Aorta (tissue), 5 donors: ENCODE results near the gene GPR25. TPM values are rescaled to one million over a fixed set of nuclear protein-coding genes. Genes with fewer than 3 reads are reported as not detected.

Experiments used
- ATAC-seq: fragments of 200-7000 bp; cut with Tn5 transposase; one replicate; pipeline ENCODE4 v1.9.1; 2022; ENCODE audit warnings: moderate library complexity; ENCODE audit not compliant: low FRiP score
- DNase-seq, 2 donors: peaks; one replicate each; pipeline ENCODE4 v3.0.0-alpha.2; 2020
- H3K27ac ChIP-seq, 2 donors: one replicate each; pipeline ENCODE4 v1.5.1; 2013; ENCODE audit warnings: low read length in 2 of 2, mild to moderate bottlenecking in 2 of 2, moderate library complexity in 2 of 2, control low read depth in 1 of 2, inconsistent platforms in 1 of 2, low read depth in 1 of 2
- H3K27me3 ChIP-seq, 2 donors: one replicate each; pipeline ENCODE4 v1.6.1; 2013; ENCODE audit warnings: control low read depth in 1 of 2, low read length in 1 of 2, mild to moderate bottlenecking in 1 of 2, moderate library complexity in 1 of 2; ENCODE audit not compliant: insufficient read depth in 2 of 2, control insufficient read depth in 1 of 2
- H3K36me3 ChIP-seq, 2 donors: one replicate each; pipeline ENCODE4 v1.6.1; 2013; ENCODE audit warnings: control low read depth in 1 of 2, low read length in 1 of 2, mild to moderate bottlenecking in 1 of 2; ENCODE audit not compliant: insufficient read depth in 2 of 2, control insufficient read depth in 1 of 2
- H3K4me1 ChIP-seq, 2 donors: one replicate each; pipeline ENCODE4 v1.6.1; 2013; ENCODE audit warnings: low read length in 2 of 2, control low read depth in 1 of 2, mild to moderate bottlenecking in 1 of 2, moderate library complexity in 1 of 2; ENCODE audit not compliant: insufficient read depth in 2 of 2, control insufficient read depth in 1 of 2
- H3K4me3 ChIP-seq, 2 donors: one replicate each; pipeline ENCODE4 v1.5.1; 2013; ENCODE audit warnings: low read length in 2 of 2, control low read depth in 1 of 2, mild to moderate bottlenecking in 1 of 2
- H3K9me3 ChIP-seq: one replicate; pipeline ENCODE4 v1.6.1; 2013; ENCODE audit warnings: mild to moderate bottlenecking, low read length; ENCODE audit not compliant: control insufficient read depth
- WGBS, 2 donors: extraction: QIAGEN DNeasy Blood & Tissue Kit; methylation state at CpG; one replicate each; pipeline ENCODE4 v1.1.7; 2013; 5-methylcytosine and 5-hydroxymethylcytosine counted together
- intact Hi-C, 2 donors: fragments of 100-400 bp; cut with DNase I; formaldehyde crosslinking; loops; one replicate each; pipeline versions ENCODE4 v1.14.2 to v1.15.0; 2022
- polyA plus RNA-seq, 2 donors: library from polyadenylated mRNA; stranded (reverse); fragments of 200-250 nt; gene quantifications; one replicate each; pipeline ENCODE4 v1.2.3, GENCODE V29; 2013
- total RNA-seq, 2 donors: library from RNA; stranded (reverse); fragmentation: NEBNext Ultra II Directional; extraction: Animal tissue kit (Norgen Biotek cat#: 25700); gene quantifications; one replicate each; pipeline ENCODE4 v1.2.1, GENCODE V29; 2021
- donor health status: healthy with polysubstance abuse.
- donor health status: Bipolar disorder and iron deficiency.
- donor health status: DM: no; HTN: no; CAD: no.
- donor health status: DM: no; HTN: no; CAD: no.
- donor health status: DM: yes; HTN: yes; CAD: no.

The GPR25 gene
- total and polyA plus RNA-seq, 4 donors, result not detected

DNA sequence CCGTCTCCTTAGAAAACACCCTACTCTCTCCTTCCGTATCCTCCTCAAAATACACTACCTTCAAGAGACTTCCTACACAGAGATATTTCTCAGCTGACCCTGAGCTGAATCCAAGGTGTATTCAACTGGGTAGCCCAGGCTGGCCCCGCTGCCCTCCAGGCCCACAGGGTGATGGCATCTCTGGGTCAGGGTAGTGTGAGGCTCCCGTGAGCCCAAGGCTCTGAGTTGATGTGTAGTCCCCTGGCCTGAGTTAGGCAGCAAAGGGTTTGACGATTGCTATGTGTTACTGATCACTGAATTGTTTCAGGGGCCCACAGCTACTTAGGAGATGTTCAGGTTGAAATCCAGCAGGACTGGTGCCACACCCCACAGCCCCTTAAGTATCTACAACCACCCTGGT lies 28.6 kb downstream of the GPR25 start:
- Histone ChIP-seq H3K36me3 (no peaks in the 10 kb centered on the region), H3K4me3 (no peak overlapping the region), H3K9me3 (no peaks in the 10 kb centered on the region), H3K27ac (no peak overlapping the region), H3K4me1 (no peaks in the 10 kb centered on the region), H3K27me3 (no peaks in the 10 kb centered on the region)
- WGBS, 2 donors, result 95 to 96% methylated on average over 5 of the region's 5 CpGs
- DNase-seq (no peak), ATAC-seq (no peak)
- intact Hi-C loops, result no loop called here

DNA sequence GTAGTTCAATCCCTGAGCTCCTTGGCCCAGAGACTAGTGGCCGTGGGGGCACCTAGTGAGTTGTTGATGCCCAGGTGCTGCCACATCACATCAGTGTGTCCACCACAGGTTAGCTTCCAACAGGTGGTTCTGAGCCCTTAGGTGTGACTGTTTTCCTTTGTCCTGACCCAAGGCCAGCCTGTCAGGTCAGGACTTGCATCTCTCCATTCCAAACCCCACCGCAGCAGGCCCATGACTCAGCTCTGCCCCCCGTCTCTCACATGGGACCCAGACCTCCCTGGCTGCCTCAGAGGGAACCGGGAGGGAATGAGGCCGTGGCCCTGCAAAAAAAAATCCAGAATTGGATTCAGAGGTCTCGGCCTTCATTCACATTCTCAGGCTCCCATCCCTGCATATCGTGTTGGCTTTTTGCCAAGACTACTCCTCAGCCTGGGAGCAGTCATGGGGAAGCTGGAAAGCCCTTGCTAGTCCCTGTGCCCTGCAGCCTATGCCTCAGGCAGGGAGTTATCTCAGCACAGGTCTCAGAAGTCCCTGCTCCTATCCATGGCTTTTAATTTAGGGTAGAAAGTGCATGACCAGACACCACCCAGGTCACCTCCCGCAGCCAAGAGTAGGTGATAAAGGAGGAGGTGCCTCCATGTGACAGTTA lies 29.1 kb downstream of the GPR25 start:
- H3K27me3 ChIP-seq, result no peaks in the 10 kb centered on the region
- H3K4me3 ChIP-seq, result no peak overlapping the region
- DNase-seq (peak in 1 of 2 donors; percentile 23), ATAC-seq (no peak)
- no peaks in the 10 kb centered on the region for H3K4me1 ChIP-seq
- no peaks in the 10 kb centered on the region for H3K9me3 ChIP-seq
- no peaks in the 10 kb centered on the region for H3K36me3 ChIP-seq
- WGBS, 2 donors, result 76 to 84% methylated on average over 8 of the region's 8 CpGs
- no peak overlapping the region for H3K27ac ChIP-seq
- intact Hi-C loops, result no loop called here

DNA sequence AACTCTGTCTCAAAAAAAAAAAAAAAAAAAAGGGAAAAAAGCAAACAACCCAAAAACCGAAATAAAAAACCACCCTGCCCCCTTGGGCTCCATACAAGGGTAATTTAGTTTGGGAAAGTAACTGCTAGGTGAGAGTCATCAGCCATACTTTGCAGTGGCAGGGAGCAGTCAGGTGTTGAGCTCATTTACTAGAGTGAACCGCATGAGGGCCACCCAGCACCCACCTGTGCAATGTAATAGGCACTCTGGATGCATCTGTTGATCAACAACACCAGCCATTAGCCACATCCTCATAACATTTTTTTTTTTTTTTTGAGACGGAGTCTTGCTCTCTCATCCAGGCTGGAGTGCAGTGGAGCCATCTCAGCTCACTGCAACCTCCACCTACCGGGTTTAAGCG lies 31.0 kb downstream of the GPR25 start:
- DNase-seq (peak in 1 of 2 donors; percentile 26), ATAC-seq (no peak)
- no peaks in the 10 kb centered on the region for H3K36me3 ChIP-seq
- WGBS, 2 donors, result 91 to 95% methylated on average over 5 of the region's 5 CpGs
- no peaks in the 10 kb centered on the region for H3K9me3 ChIP-seq
- no peaks in the 10 kb centered on the region for H3K27me3 ChIP-seq
- no peak overlapping the region for H3K27ac ChIP-seq
- no peak overlapping the region for H3K4me3 ChIP-seq
- intact Hi-C loops, result no loop called here
- no peaks in the 10 kb centered on the region for H3K4me1 ChIP-seq

DNA sequence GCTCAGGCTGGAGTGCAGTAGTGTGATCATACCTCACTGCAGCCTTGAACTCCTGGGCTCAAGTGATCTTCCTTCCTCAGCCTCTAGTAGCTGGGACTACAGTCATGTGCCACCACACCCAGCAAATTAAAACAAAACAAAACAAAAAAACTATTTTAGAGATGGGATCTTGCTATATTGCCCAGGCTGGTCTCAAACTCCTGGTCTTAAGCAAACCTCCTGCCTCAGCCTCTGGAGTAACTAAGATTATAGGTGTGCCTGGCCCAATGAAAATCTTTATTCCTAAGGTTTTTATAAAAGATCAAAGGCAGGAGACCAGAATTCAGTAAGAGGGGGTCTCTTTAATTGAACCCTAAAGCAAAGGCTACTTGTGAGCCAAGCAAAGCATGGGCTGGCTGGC lies 32.0 kb downstream of the GPR25 start:
- no peaks in the 10 kb centered on the region for H3K4me1 ChIP-seq
- ATAC-seq (no peak), DNase-seq (no peak)
- no peaks in the 10 kb centered on the region for H3K27me3 ChIP-seq
- no peak overlapping the region for H3K4me3 ChIP-seq
- no peaks in the 10 kb centered on the region for H3K9me3 ChIP-seq
- H3K36me3 ChIP-seq, result no peaks in the 10 kb centered on the region
- intact Hi-C loops, result no loop called here
- H3K27ac ChIP-seq, result no peak overlapping the region

DNA sequence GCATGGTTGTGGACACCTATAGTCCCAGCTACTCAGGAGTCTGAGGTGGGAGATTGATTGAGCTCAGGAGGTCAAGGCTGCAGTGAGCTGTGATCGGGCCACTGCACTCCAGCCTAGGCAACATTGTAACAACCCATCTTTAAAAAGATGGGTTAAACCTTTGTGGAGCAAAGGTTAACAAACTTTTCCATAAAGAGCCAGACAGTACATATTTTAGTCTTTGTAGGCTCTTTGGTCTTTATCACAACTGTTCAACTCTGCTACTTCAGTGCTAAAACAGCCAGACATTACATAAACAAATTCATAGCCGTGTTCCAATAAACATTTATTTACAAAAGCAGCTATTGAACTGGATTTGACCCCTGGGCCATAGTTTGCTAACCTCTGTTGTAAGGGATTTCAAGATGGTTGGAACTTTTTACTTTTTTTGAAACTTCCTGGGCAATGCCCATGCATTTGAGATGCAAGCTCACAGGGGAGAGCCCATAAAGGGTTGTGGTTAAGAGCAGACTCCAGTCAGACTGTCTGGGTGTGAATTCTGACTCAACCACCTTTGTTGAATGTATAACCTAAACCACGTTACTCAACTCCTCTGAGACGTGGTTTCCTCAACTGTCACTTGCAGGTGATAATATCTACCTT lies 32.8 kb downstream of the GPR25 start:
- ATAC-seq (no peak), DNase-seq (no peak)
- no peak overlapping the region for H3K4me3 ChIP-seq
- intact Hi-C loops, result no loop called here
- H3K9me3 ChIP-seq, result no peaks in the 10 kb centered on the region
- 82 to 87% methylated on average over 4 of the region's 4 CpGs for WGBS, 2 donors
- no peaks in the 10 kb centered on the region for H3K4me1 ChIP-seq
- no peaks in the 10 kb centered on the region for H3K36me3 ChIP-seq
- H3K27me3 ChIP-seq, result no peaks in the 10 kb centered on the region
- H3K27ac ChIP-seq, result no peak overlapping the region

DNA sequence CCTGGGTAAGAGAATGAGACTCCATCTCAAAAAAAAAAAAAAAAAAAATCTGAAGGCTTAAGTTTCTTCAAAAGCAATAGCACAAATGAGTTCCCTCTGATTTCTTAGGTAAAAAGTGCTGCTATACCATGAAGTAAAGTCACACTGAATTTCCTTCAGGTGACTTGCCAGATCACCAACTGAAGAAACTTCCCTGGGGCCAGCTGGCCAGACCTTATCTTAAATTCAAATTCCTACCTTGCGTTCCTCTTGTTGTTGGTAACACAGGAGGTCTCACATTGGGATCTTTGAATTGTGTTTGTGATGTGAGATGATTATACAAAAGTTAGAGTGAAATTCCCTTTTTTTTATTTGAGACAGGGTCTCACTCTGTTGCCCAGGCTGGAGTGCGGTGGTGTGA lies 33.7 kb downstream of the GPR25 start:
- Histone ChIP-seq H3K27me3 (no peaks in the 10 kb centered on the region), H3K9me3 (no peaks in the 10 kb centered on the region), H3K27ac (no peak overlapping the region), H3K36me3 (no peaks in the 10 kb centered on the region), H3K4me3 (no peak overlapping the region), H3K4me1 (no peaks in the 10 kb centered on the region)
- no peak for DNase-seq
- ATAC-seq, result no peak
- intact Hi-C loops, result no loop called here
- WGBS, 2 donors, result 91 to 94% methylated on average over 2 of the region's 2 CpGs

DNA sequence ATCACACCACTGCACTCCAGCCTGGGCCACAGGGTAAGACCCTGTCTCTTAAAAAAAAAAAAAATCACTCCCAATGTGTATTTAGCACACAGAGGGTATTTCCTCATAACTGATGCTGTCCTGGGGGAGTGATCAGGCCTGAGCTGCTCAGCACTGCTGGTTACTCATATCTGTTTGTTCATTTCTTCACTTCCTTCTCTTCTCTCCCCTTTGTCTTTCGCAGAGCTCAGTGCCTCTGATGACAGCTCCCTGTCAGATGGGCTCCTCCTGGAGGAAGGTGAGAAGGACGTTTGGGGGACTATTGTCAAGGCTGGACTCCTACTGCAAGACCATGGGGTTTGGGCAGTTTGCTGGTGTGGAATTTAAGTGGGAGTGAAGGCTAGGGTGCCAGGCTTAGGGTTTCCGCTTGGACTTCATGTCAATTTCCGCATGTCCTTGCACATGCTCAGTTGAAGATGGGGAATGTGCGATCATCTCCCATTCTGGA lies 34.9 kb downstream of the GPR25 start:
- intact Hi-C loops, result no loop called here
- no peaks in the 10 kb centered on the region for H3K9me3 ChIP-seq
- H3K36me3 ChIP-seq, result no peaks in the 10 kb centered on the region
- 92 to 93% methylated on average over 5 of the region's 5 CpGs for WGBS, 2 donors
- no peaks in the 10 kb centered on the region for H3K4me1 ChIP-seq
- H3K4me3 ChIP-seq, result no peak overlapping the region
- no peak for ATAC-seq
- H3K27ac ChIP-seq, result no peak overlapping the region
- no peak for DNase-seq
- no peaks in the 10 kb centered on the region for H3K27me3 ChIP-seq

DNA sequence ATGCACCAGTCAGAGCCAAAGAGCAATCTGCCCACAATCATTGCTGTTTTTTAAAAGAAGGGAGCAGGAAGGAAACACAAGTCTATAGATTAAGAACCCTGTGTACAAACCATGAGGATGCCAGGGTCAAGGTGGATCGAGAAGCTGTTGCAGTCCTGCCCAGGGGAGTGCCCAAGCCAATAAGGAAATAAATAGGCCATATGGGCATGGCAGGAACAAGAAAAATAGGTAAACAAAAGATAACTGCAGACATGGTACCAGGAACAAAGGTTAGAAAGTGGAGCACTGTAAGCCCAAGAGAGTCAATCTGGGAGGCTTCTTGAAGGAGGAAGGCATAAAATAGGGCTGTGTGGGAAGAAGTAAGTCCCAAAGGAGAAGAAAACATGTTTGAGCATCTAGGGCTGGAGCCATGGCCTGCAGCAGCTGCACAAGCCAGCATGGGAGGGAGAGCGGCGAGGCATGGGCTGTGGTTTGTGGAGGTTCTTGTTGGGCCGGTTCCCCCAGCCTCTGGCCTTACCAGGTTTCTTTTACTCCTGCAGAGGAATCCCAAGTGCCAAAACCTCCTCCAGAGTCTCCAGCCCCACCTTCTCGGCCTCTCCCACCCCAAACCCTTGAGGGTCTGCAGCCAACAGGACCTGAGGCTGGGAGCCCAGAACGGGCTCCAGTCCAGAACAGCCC lies 35.5 kb downstream of the GPR25 start:
- WGBS, 2 donors, result 94 to 95% methylated on average over 6 of the region's 6 CpGs
- intact Hi-C loops, result no loop called here
- peak in 1 of 2 donors; percentile 20 for DNase-seq

DNA sequence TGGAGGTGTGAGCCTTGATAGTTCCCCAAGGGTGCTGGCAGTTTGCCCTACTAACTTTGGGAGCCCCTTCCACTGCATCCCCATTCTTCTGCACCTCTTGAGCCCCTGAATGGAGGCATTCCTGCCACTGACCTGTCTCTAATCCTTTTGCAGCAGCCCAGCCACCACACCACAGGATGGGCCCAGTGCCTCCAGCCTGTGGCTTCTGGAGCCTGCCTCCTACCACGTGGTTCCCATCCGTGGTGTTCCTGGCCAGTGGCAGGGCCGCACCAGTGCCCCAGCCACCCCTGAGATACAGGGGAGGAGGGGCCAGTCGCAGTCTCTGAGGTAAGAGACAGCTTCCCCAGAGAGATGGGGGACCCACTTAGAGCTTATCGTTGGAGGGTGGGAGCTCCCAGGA lies 36.3 kb downstream of the GPR25 start:
- WGBS, 2 donors, result 90 to 91% methylated on average over 5 of the region's 5 CpGs
- peak in 1 of 2 donors; percentile 13 for DNase-seq

More for the DNA sequence above, 35.5 kb downstream of the GPR25 start:
- no peak for ATAC-seq
- no peak overlapping the region for H3K4me3 ChIP-seq
- H3K9me3 ChIP-seq, result no peaks in the 10 kb centered on the region
- H3K4me1 ChIP-seq, result no peaks in the 10 kb centered on the region
- no peaks in the 10 kb centered on the region for H3K36me3 ChIP-seq
- no peaks in the 10 kb centered on the region for H3K27me3 ChIP-seq
- no peak overlapping the region for H3K27ac ChIP-seq

More for the DNA sequence above, 36.3 kb downstream of the GPR25 start:
- intact Hi-C loops, result no loop called here
- Histone ChIP-seq H3K27me3 (no peaks in the 10 kb centered on the region), H3K27ac (no peak overlapping the region), H3K9me3 (no peaks in the 10 kb centered on the region), H3K36me3 (no peaks in the 10 kb centered on the region), H3K4me3 (no peak overlapping the region), H3K4me1 (no peaks in the 10 kb centered on the region)
- no peak for ATAC-seq
